NCI-H146 (cell line): Measurements from ENCODE around the gene ZNF407.

Source experiments
- DNase-seq: peaks from one replicate; lab custom pipeline; 2025; lab: John Stamatoyannopoulos, UW

Gene ZNF407

GRCh38 chr18:74631212-74631611 lies 33.5 kb downstream of the ZNF407 start:
- no peak for DNase-seq

- no peak for DNase-seq
Measured at GRCh38 chr18:74631623-74632350, 34.1 kb downstream of the ZNF407 start.

- no peak for DNase-seq
Measured at GRCh38 chr18:74632351-74632679, 34.6 kb downstream of the ZNF407 start.

GRCh38 chr18:74632856-74633255 lies 35.2 kb downstream of the ZNF407 start:
- DNase-seq: no peak

GRCh38 chr18:74633652-74634352 lies 36.1 kb downstream of the ZNF407 start:
- no peak for DNase-seq

- peak; percentile 22 for DNase-seq
Measured at GRCh38 chr18:74635224-74635975, 37.7 kb downstream of the ZNF407 start.

- DNase-seq: no peak
Measured at GRCh38 chr18:74637070-74637469, 39.4 kb downstream of the ZNF407 start.

- DNase-seq: no peak
Measured at GRCh38 chr18:74638210-74638609, 40.5 kb downstream of the ZNF407 start.

GRCh38 chr18:74644713-74645112 lies 47.0 kb downstream of the ZNF407 start:
- DNase-seq: no peak

GRCh38 chr18:74645679-74646078 lies 48.0 kb downstream of the ZNF407 start:
- DNase-seq: no peak

GRCh38 chr18:74651327-74652128 lies 53.9 kb downstream of the ZNF407 start:
- no peak for DNase-seq

GRCh38 chr18:74652392-74652988 lies 54.8 kb downstream of the ZNF407 start:
- DNase-seq: peak; percentile 63

GRCh38 chr18:74654638-74655037 lies 57.0 kb downstream of the ZNF407 start:
- peak; percentile 29 for DNase-seq

- no peak for DNase-seq
Measured at GRCh38 chr18:74661008-74661407, 63.3 kb downstream of the ZNF407 start.

GRCh38 chr18:74661691-74662090 lies 64.0 kb downstream of the ZNF407 start:
- no peak for DNase-seq

GRCh38 chr18:74662622-74663021 lies 65.0 kb downstream of the ZNF407 start:
- DNase-seq: no peak

GRCh38 chr18:74665346-74665745 lies 67.7 kb downstream of the ZNF407 start:
- DNase-seq: no peak

- DNase-seq: no peak
Measured at GRCh38 chr18:74665905-74666304, 68.2 kb downstream of the ZNF407 start.

GRCh38 chr18:74669136-74669798 lies 71.6 kb downstream of the ZNF407 start:
- no peak for DNase-seq

- no peak for DNase-seq
Measured at GRCh38 chr18:74672371-74672770, 74.7 kb downstream of the ZNF407 start.

GRCh38 chr18:74674487-74674886 lies 76.8 kb downstream of the ZNF407 start:
- no peak for DNase-seq
